Measurements from ENCODE around the gene MAU2. TPM values are rescaled to one million over a fixed set of nuclear protein-coding genes. Genes with fewer than 3 reads are reported as not detected.
A peak's percentile ranks its signal among the peaks of the same experiment; 100 is the strongest.

The MAU2 gene
- total RNA-seq, 1 experiment from 2014 or later = 72.6 TPM

DNA sequence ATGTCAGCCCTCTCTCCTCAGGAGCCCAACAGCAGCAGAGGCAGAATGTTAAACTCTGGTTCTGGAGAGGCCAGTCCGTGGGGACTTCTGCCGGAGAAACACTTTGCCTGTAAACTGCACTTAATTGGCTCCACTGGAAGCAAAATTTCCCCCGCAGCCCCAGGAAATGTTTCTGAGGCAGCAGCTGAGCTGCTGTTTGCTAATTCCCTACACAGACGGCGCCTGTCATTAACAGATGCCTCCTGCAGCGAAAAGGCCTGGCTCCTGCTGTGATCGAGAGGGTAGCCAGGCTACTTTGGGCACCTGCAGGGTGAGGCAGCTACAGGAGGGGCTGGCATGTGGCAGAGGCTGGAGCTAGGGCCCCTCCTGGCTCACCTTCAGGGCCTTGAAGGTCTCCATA, 42.3 kb upstream of the MAU2 start:
- TF ChIP-seq CTCF (conservative IDR thresholded peaks at IDR 0.05; ENCODE audit: low read depth, low read length) (no peak), EZH2 (IDR thresholded peaks at IDR 0.05; ENCODE audit: borderline replicate concordance, low read depth, low read length, poor library complexity, severe bottlenecking) (no peak)
- no TSS peak for BruUV-seq (replicated peaks)
- CTCF ChIA-PET = no interaction called here
- H3K36me3 ChIP-seq (ENCODE audit: insufficient read depth, low read length, poor library complexity, severe bottlenecking) = peaks cover 24% of the 10 kb centered on the region
- H3K27me3 ChIP-seq (replicated peaks; ENCODE audit: insufficient read depth, low read depth, low read length, poor library complexity) = peaks cover 3% of the 10 kb centered on the region
- H3K27ac ChIP-seq (ENCODE audit: low read depth, low read length, poor library complexity, severe bottlenecking) = no peak overlapping the region
- intact Hi-C loops (cut with micrococcal nuclease; ENCODE audit: unreplicated experiment) = no loop called here
- peak; percentile 68 for DNase-seq (ENCODE audit: low spot score)
- H3K9me3 ChIP-seq (ENCODE audit: low read depth, low read length, poor library complexity, severe bottlenecking) = no peaks in the 10 kb centered on the region
- H3K4me1 ChIP-seq (ENCODE audit: insufficient read depth, low read length, poor library complexity, severe bottlenecking) = peaks cover 7% of the 10 kb centered on the region
- H3K4me3 ChIP-seq (ENCODE audit: low read depth, low read length, poor library complexity, severe bottlenecking) = no peak overlapping the region
- POLR2A ChIA-PET (ENCODE audit: low non-redundant PET) = no interaction called here

DNA sequence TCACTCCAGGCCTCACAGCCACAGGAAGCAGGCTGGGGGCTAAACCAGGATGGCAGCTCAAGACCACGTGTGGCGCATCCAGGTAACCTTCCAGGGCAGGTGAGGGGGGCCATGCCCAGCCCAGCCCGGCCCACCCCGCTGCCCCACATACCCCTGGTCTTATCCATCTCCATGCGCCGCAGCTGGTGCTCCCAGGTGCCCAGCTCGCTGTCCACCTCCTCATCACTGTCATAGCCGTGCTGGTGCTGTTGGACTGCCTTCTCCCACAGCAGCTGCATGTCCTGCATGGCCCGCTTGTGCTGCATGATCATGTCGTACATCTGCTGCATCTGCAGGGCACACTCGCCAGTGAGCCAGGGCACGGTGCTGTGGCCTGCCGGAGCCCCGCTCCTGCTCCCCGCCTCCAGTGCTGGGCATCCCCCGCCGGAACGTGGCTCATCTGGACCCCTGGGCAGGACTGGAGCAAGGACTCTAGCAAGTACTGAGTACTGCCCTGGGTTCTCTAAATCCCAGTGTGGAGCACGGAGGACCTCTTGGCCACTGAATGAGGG, 41.5 kb upstream of the MAU2 start:
- TF ChIP-seq EZH2 (IDR thresholded peaks at IDR 0.05; ENCODE audit: borderline replicate concordance, low read depth, low read length, poor library complexity, severe bottlenecking) (no peak), CTCF (conservative IDR thresholded peaks at IDR 0.05; ENCODE audit: low read depth, low read length) (no peak)
- Histone ChIP-seq H3K27ac (ENCODE audit: low read depth, low read length, poor library complexity, severe bottlenecking) (no peak overlapping the region), H3K4me1 (ENCODE audit: insufficient read depth, low read length, poor library complexity, severe bottlenecking) (peaks cover 7% of the 10 kb centered on the region), H3K4me3 (ENCODE audit: low read depth, low read length, poor library complexity, severe bottlenecking) (no peak overlapping the region), H3K27me3 (replicated peaks; ENCODE audit: insufficient read depth, low read depth, low read length, poor library complexity) (no peaks in the 10 kb centered on the region), H3K9me3 (ENCODE audit: low read depth, low read length, poor library complexity, severe bottlenecking) (no peaks in the 10 kb centered on the region), H3K36me3 (ENCODE audit: insufficient read depth, low read length, poor library complexity, severe bottlenecking) (peaks cover 24% of the 10 kb centered on the region)
- CTCF ChIA-PET = no interaction called here
- POLR2A ChIA-PET (ENCODE audit: low non-redundant PET) = no interaction called here
- DNase-seq (ENCODE audit: low spot score) = no peak
- intact Hi-C loops (cut with micrococcal nuclease; ENCODE audit: unreplicated experiment) = no loop called here
- no TSS peak for BruUV-seq (replicated peaks)

DNA sequence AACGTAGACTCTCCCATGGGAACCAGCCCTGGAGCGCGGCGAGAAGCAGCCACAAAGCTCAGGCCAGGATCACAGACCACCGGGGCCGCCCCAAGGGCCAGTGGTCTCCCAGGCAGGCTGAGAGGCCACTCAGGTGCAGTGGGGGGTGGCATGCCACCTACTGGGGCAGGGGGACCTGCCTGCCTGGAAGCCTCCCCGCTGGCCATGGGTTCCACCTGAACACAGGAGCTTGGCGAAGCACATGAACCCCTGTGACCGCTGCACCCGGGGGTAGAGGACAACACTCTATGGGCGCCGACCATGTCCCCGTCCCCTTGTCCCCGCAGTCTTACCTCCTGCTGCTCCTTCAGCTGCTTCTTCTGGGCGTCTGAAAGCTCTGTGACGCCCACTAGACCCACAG, 40.8 kb upstream of the MAU2 start:
- DNase-seq (ENCODE audit: low spot score) = no peak
- Histone ChIP-seq H3K27me3 (replicated peaks; ENCODE audit: insufficient read depth, low read depth, low read length, poor library complexity) (no peaks in the 10 kb centered on the region), H3K36me3 (ENCODE audit: insufficient read depth, low read length, poor library complexity, severe bottlenecking) (peaks cover 24% of the 10 kb centered on the region), H3K4me1 (ENCODE audit: insufficient read depth, low read length, poor library complexity, severe bottlenecking) (peaks cover 7% of the 10 kb centered on the region), H3K4me3 (ENCODE audit: low read depth, low read length, poor library complexity, severe bottlenecking) (no peak overlapping the region), H3K9me3 (ENCODE audit: low read depth, low read length, poor library complexity, severe bottlenecking) (no peaks in the 10 kb centered on the region), H3K27ac (ENCODE audit: low read depth, low read length, poor library complexity, severe bottlenecking) (no peak overlapping the region)
- no peak for TF ChIP-seq CTCF (conservative IDR thresholded peaks at IDR 0.05; ENCODE audit: low read depth, low read length)
- no peak for TF ChIP-seq EZH2 (IDR thresholded peaks at IDR 0.05; ENCODE audit: borderline replicate concordance, low read depth, low read length, poor library complexity, severe bottlenecking)
- CTCF ChIA-PET = no interaction called here
- intact Hi-C loops (cut with micrococcal nuclease; ENCODE audit: unreplicated experiment) = no loop called here
- BruUV-seq (replicated peaks) = no TSS peak
- POLR2A ChIA-PET (ENCODE audit: low non-redundant PET) = no interaction called here
